Keratinocyte (primary cell): ENCODE results near the gene RANGRF. TPM values are rescaled to one million over a fixed set of nuclear protein-coding genes. Genes with fewer than 3 reads are reported as not detected.
"Not testable (repeated sequence)": the region's sequence is repeated elsewhere in the genome, so short reads cannot be mapped to it uniquely, and the experiment has no call there.

Source experiments
- DNase-seq: peaks from one replicate; pipeline ENCODE4 v3.0.0-alpha.2; 2011; ENCODE audit warnings: low read depth, missing footprints, low spot score
- FAIRE-seq: peaks from 2 replicates; lab custom pipeline; 2011; peaks lifted over from hg19 to GRCh38; lab: Jason Lieb, UNC
- H2AFZ ChIP-seq: 2 replicates; pipeline ENCODE4 v1.6.0; 2012; ENCODE audit warnings: low read length, control low read depth, inconsistent platforms; ENCODE audit not compliant: control insufficient read depth
- H3K27ac ChIP-seq: 2 replicates; pipeline ENCODE4 v1.5.1; 2011; ENCODE audit warnings: low read length; ENCODE audit not compliant: control insufficient read depth, insufficient read depth
- H3K27me3 ChIP-seq: 3 replicates; pipeline ENCODE4 v1.6.0; 2011; ENCODE audit warnings: low read length; ENCODE audit not compliant: control insufficient read depth, insufficient read depth; ENCODE audit errors: extremely low read depth
- H3K36me3 ChIP-seq, 2 experiments: 2 replicates in 1 of 2; 3 replicates in 1 of 2; pipeline ENCODE4 v1.5.1; 2011; ENCODE audit warnings: low read length in 2 of 2, mild to moderate bottlenecking in 1 of 2; ENCODE audit not compliant: control insufficient read depth in 2 of 2, insufficient read depth in 2 of 2; ENCODE audit errors: extremely low read depth in 1 of 2
- H3K4me1 ChIP-seq: 3 replicates; pipeline ENCODE4 v1.5.1; 2011; ENCODE audit warnings: low read length; ENCODE audit not compliant: control insufficient read depth, insufficient read depth; ENCODE audit errors: extremely low read depth
- H3K4me2 ChIP-seq: 3 replicates; pipeline ENCODE4 v1.6.0; 2011; ENCODE audit warnings: low read depth, low read length; ENCODE audit not compliant: control insufficient read depth, insufficient read depth; ENCODE audit errors: extremely low read depth
- H3K4me3 ChIP-seq, 3 experiments: fragments of 200-600 bp in 1 of 3; sonication (generic) in 1 of 3; 2 replicates in 2 of 3; 3 replicates in 1 of 3; pipeline ENCODE4 v1.5.1; 2011 to 2016; ENCODE audit warnings: low read length in 3 of 3, mild to moderate bottlenecking in 3 of 3, control low read depth in 2 of 3, inconsistent platforms in 1 of 3, low read depth in 1 of 3, mixed read lengths in 1 of 3, mixed run types in 1 of 3, moderate library complexity in 1 of 3; ENCODE audit not compliant: control insufficient read depth in 2 of 3, insufficient read depth in 2 of 3; ENCODE audit errors: extremely low read depth in 1 of 3
- H3K79me2 ChIP-seq: 2 replicates; pipeline ENCODE4 v1.6.0; 2012; ENCODE audit warnings: low read length; ENCODE audit not compliant: control insufficient read depth, insufficient read depth
- H3K9ac ChIP-seq: 3 replicates; pipeline ENCODE4 v1.6.0; 2011; ENCODE audit warnings: low read length; ENCODE audit not compliant: control insufficient read depth, insufficient read depth; ENCODE audit errors: extremely low read depth
- H3K9me1 ChIP-seq: 3 replicates; pipeline ENCODE4 v1.6.0; 2011; ENCODE audit warnings: low read length; ENCODE audit not compliant: control insufficient read depth, insufficient read depth; ENCODE audit errors: extremely low read depth
- H3K9me3 ChIP-seq: 2 replicates; pipeline ENCODE4 v1.5.1; 2012; ENCODE audit warnings: low read depth, low read length; ENCODE audit not compliant: control insufficient read depth
- H4K20me1 ChIP-seq: 3 replicates; pipeline ENCODE4 v1.6.0; 2011; ENCODE audit warnings: low read length; ENCODE audit not compliant: control insufficient read depth, insufficient read depth; ENCODE audit errors: extremely low read depth
- EZH2 ChIP-seq: IDR thresholded peaks from one replicate; pipeline ENCODE4 v1.6.1; 2012; ENCODE audit warnings: inconsistent platforms, mild to moderate bottlenecking, low read length, moderate library complexity
- dilution Hi-C: fragments of 300-500 bp; cut with MboI; formaldehyde crosslinking; loops from one replicate; pipeline ENCODE4 v1.7.0; 2020; ENCODE audit warnings: low sequenced_read_pairs; ENCODE audit not compliant: extremely low pct_ligation_motif_present
- polyA plus RNA-seq, 5 experiments: library from polyadenylated mRNA; depleted of rRNA in 3 of 5; stranded (reverse) in 3 of 5; stranded (forward) in 1 of 5; unstranded in 1 of 5; fragments of >200 nt; gene quantifications; 1 replicate in 1 of 5; 2 replicates in 3 of 5; 3 replicates in 1 of 5; pipeline versions ENCODE4 v1.2.1 to v1.2.3, GENCODE V29; 2011 to 2012; ENCODE audit warnings: missing spikeins in 2 of 5, low read depth in 1 of 5, low replicate concordance in 1 of 5
- TF ChIP-seq, protein P1 (sequence below), 3 experiments: IDR thresholded peaks in 1 of 3; conservative IDR thresholded peaks in 1 of 3; optimal IDR thresholded peaks in 1 of 3; 2 replicates in 2 of 3; 3 replicates in 1 of 3; pipeline versions ENCODE3 to v1.5.1; 2011; ENCODE audit warnings: low read length in 3 of 3, mild to moderate bottlenecking in 3 of 3, moderate library complexity in 2 of 3, control low read depth in 1 of 3, inconsistent platforms in 1 of 3; ENCODE audit not compliant: insufficient read depth in 2 of 3; ENCODE audit errors: extremely low read depth in 1 of 3

Gene RANGRF
- polyA plus RNA-seq, 1 donor (not counting 4 experiments of a cell fraction or from before 2014, with no cell fraction given): 24.4 TPM

DNA sequence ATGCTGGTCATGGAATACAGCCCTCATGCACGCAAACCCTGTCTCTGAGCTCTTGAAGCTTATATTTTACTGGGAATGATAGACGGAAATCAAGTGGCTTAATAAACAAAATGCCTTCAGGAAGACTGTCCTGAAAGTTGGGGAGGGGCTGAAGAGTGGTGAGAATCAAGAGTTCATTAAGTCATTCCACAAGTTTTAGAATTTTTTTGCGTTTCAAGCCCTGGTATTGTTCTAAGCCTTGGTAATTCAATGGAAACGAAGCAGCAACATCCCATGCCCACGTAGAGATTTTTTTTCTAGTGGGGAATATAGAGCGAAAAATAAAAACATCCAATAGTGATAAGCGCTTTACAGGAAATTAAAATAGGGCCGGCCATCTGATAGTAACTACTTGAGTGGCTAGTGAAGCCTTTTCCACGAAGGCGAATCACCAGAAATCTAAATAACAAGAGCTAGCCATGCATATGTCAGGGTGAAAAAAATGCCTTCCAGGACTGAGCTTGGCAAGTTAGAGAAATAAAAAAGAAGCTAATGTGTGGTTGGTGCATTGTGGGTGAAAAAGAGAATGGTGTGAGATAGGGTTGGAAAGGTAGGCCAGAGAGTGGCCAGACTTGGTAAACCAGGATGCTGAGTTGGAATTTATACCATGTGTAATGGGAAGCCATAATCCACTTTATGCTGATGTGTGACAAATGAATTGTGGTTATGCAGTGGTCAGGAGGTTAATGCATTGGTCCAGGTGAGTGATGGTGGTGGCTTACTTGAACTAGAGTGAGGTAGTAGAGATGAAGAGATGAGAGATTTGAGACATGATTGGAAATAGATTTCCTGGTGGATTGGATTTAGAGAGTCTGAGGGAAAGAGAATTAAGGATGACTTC is 38.6 kb upstream of the RANGRF start:
- Histone ChIP-seq H3K79me2 (peaks cover 53% of the 10 kb centered on the region), H3K9me3 (no peaks in the 10 kb centered on the region), H3K9me1 (no peaks in the 10 kb centered on the region), H4K20me1 (no peaks in the 10 kb centered on the region), H2AFZ (peak overlapping the region; percentile 87), H3K9ac (peak overlapping the region; percentile 97), H3K4me1 (peaks cover 9% of the 10 kb centered on the region), H3K4me2 (peak overlapping the region; percentile 94), H3K27me3 (no peaks in the 10 kb centered on the region), H3K27ac (peak overlapping the region; percentile 96), H3K36me3 (peaks cover 6 to 12% of the 10 kb centered on the region in 2 experiments), H3K4me3 (peak overlapping the region; percentile 61 to 98 (median 87))
- FAIRE-seq: peak; percentile 23
- TF ChIP-seq, protein P1, sequence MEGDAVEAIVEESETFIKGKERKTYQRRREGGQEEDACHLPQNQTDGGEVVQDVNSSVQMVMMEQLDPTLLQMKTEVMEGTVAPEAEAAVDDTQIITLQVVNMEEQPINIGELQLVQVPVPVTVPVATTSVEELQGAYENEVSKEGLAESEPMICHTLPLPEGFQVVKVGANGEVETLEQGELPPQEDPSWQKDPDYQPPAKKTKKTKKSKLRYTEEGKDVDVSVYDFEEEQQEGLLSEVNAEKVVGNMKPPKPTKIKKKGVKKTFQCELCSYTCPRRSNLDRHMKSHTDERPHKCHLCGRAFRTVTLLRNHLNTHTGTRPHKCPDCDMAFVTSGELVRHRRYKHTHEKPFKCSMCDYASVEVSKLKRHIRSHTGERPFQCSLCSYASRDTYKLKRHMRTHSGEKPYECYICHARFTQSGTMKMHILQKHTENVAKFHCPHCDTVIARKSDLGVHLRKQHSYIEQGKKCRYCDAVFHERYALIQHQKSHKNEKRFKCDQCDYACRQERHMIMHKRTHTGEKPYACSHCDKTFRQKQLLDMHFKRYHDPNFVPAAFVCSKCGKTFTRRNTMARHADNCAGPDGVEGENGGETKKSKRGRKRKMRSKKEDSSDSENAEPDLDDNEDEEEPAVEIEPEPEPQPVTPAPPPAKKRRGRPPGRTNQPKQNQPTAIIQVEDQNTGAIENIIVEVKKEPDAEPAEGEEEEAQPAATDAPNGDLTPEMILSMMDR (optimal IDR thresholded peaks at IDR 0.05 in 1 of 3, IDR thresholded peaks at IDR 0.05 in 1 of 3, conservative IDR thresholded peaks at IDR 0.05 in 1 of 3; ENCODE audit: extremely low read depth in 1 of 3, insufficient read depth in 2 of 3, low read length in 3 of 3): no peak
- TF ChIP-seq EZH2: no peak
- dilution Hi-C loops: no loop called here
- DNase-seq: no peak

DNA sequence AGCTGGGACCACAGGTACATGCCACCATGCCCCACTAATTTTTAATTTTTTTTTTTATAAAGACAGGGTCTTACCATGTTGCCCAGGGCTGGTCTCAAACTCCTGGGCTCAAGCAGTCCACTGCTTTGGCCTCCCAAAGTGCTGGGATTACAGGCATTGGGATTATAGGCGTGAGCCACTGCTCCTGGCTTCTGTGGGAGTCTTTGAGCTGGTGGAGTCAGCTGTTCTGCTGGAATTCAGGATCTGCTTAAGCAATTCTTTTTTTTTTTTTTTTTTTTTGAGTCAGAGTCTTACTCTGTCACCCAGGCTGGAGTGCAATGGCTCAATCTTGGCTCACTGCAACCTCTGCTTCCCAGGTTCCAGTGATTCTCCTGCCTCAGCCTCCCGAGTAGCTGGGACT is 37.1 kb upstream of the RANGRF start:
- DNase-seq, H3K9me1 ChIP-seq, H4K20me1 ChIP-seq, FAIRE-seq, H3K27ac ChIP-seq, H3K4me3 ChIP-seq, H3K4me1 ChIP-seq, dilution Hi-C loops, H3K9ac ChIP-seq, H2AFZ ChIP-seq, H3K9me3 ChIP-seq, H3K27me3 ChIP-seq, H3K4me2 ChIP-seq: not testable (repeated sequence)
- Histone ChIP-seq H3K79me2 (peaks cover 40% of the 10 kb centered on the region), H3K36me3 (peaks cover 13 to 16% of the 10 kb centered on the region in 2 experiments)
